ENCODE results near the gene LRRC57. TPM values are rescaled to one million over a fixed set of nuclear protein-coding genes. Genes with fewer than 3 reads are reported as not detected.

Gene LRRC57
- total and polyA plus RNA-seq, 2 donors (not counting 3 experiments of a cell fraction or from before 2014, with no cell fraction given): 13.4 to 39.2 TPM

- FAIRE-seq (peak; percentile 31), DNase-seq (ENCODE audit: low read depth, low spot score) (no peak)
- no peak overlapping the region for H2AFZ ChIP-seq (ENCODE audit: low read depth, low read length)
- H3K36me3 ChIP-seq (ENCODE audit: control insufficient read depth in 2 of 2, extremely low read depth in 1 of 2, insufficient read depth in 2 of 2, low read length in 2 of 2): peaks cover 0 to 6% of the 10 kb centered on the region in 2 experiments
- H3K9me3 ChIP-seq (replicated peaks; ENCODE audit: control insufficient read depth, insufficient read depth, low read length): no peaks in the 10 kb centered on the region
- dilution Hi-C loops (cut with MboI; ENCODE audit: extremely low pct_ligation_motif_present, low sequenced_read_pairs) (no loop called here), intact Hi-C loops (cut with micrococcal nuclease) (no loop called here)
- peaks cover 21% of the 10 kb centered on the region for H3K4me1 ChIP-seq (ENCODE audit: control insufficient read depth, extremely low read depth, insufficient read depth, low read length)
- ChIA-PET CTCF (no interaction called here), POLR2A (no interaction called here)
- BruUV-seq (replicated peaks): no TSS peak
- H3K9me1 ChIP-seq (replicated peaks; ENCODE audit: control insufficient read depth, extremely low read depth, insufficient read depth, low read length): no peaks in the 10 kb centered on the region
- H3K4me2 ChIP-seq (ENCODE audit: insufficient read depth, low read length): no peak overlapping the region
- no peak for TF ChIP-seq JUN (IDR thresholded peaks at IDR 0.05; ENCODE audit: borderline replicate concordance, insufficient read depth, insufficient read length, low read depth)
- H3K79me2 ChIP-seq (ENCODE audit: control insufficient read depth, insufficient read depth, low read length): peaks cover 78% of the 10 kb centered on the region
- no peaks in the 10 kb centered on the region for H3K27me3 ChIP-seq (ENCODE audit: control insufficient read depth in 2 of 2, insufficient read depth in 2 of 2, low read length in 2 of 2)
- no peak overlapping the region for H3K27ac ChIP-seq (ENCODE audit: insufficient read depth, low read depth, low read length)
- no peak overlapping the region for H3K4me3 ChIP-seq (replicated peaks in 1 of 3; ENCODE audit: insufficient read depth in 1 of 3, low read depth in 1 of 3, low read length in 3 of 3)
- no peak overlapping the region for H3K9ac ChIP-seq (replicated peaks; ENCODE audit: extremely low read depth, insufficient read depth, low read length)
- H4K20me1 ChIP-seq (replicated peaks; ENCODE audit: control insufficient read depth, extremely low read depth, insufficient read depth, low read length): no peaks in the 10 kb centered on the region
Measured at GRCh38 chr15:42508263-42508690, 40.3 kb downstream of the LRRC57 start.

- dilution Hi-C loops (cut with MboI; ENCODE audit: extremely low pct_ligation_motif_present, low sequenced_read_pairs) (no loop called here), intact Hi-C loops (cut with micrococcal nuclease) (no loop called here)
- H3K4me3 ChIP-seq (replicated peaks in 1 of 3; ENCODE audit: insufficient read depth in 1 of 3, low read depth in 1 of 3, low read length in 3 of 3): no peak overlapping the region
- H3K4me2 ChIP-seq (ENCODE audit: insufficient read depth, low read length): no peak overlapping the region
- FAIRE-seq (no peak), DNase-seq (ENCODE audit: low read depth, low spot score) (no peak)
- H4K20me1 ChIP-seq (replicated peaks; ENCODE audit: control insufficient read depth, extremely low read depth, insufficient read depth, low read length): no peaks in the 10 kb centered on the region
- ChIA-PET CTCF (interaction anchor here (2.1 kb wide), 1 partner anchor 12 kb away, joined by 5 read pairs; the partner anchor contains the start of gene SNAP23), POLR2A (no interaction called here)
- no peaks in the 10 kb centered on the region for H3K27me3 ChIP-seq (ENCODE audit: control insufficient read depth in 2 of 2, insufficient read depth in 2 of 2, low read length in 2 of 2)
- no peak overlapping the region for H3K27ac ChIP-seq (ENCODE audit: insufficient read depth, low read depth, low read length)
- no peak overlapping the region for H3K9ac ChIP-seq (replicated peaks; ENCODE audit: extremely low read depth, insufficient read depth, low read length)
- TF ChIP-seq POLR2A (IDR thresholded peaks at IDR 0.05; ENCODE audit: low read depth, low read length): no peak
- TF ChIP-seq FOS (IDR thresholded peaks at IDR 0.05; ENCODE audit: borderline replicate concordance, insufficient read depth, low read length): no peak
- TF ChIP-seq GATA2 (IDR thresholded peaks at IDR 0.05; ENCODE audit: insufficient read depth, insufficient read length, low read depth, low read length): no peak
- TF ChIP-seq MAX (IDR thresholded peaks at IDR 0.05; ENCODE audit: insufficient read depth, insufficient read length): no peak
- TF ChIP-seq MYC (IDR thresholded peaks at IDR 0.05; ENCODE audit: low read depth, low read length): no peak
- TF ChIP-seq POLR2AphosphoS5 (IDR thresholded peaks at IDR 0.05; ENCODE audit: insufficient read depth, low read depth, low read length): no peak
- TF ChIP-seq CTCF (IDR thresholded peaks at IDR 0.05; ENCODE audit: extremely low read depth in 1 of 2, insufficient read depth in 1 of 2, low read depth in 1 of 2, low read length in 2 of 2): no peak
- no peak for TF ChIP-seq EZH2 (IDR thresholded peaks at IDR 0.05; ENCODE audit: borderline replicate concordance, low read depth, low read length, severe bottlenecking)
- no peak for TF ChIP-seq JUN (IDR thresholded peaks at IDR 0.05; ENCODE audit: borderline replicate concordance, insufficient read depth, insufficient read length, low read depth)
- no TSS peak for BruUV-seq (replicated peaks)
- no peak overlapping the region for H2AFZ ChIP-seq (ENCODE audit: low read depth, low read length)
- peaks cover 21% of the 10 kb centered on the region for H3K4me1 ChIP-seq (ENCODE audit: control insufficient read depth, extremely low read depth, insufficient read depth, low read length)
- H3K9me3 ChIP-seq (replicated peaks; ENCODE audit: control insufficient read depth, insufficient read depth, low read length): no peaks in the 10 kb centered on the region
- peaks cover 85% of the 10 kb centered on the region for H3K79me2 ChIP-seq (ENCODE audit: control insufficient read depth, insufficient read depth, low read length)
- H3K36me3 ChIP-seq (ENCODE audit: control insufficient read depth in 2 of 2, extremely low read depth in 1 of 2, insufficient read depth in 2 of 2, low read length in 2 of 2): peaks cover 0 to 3% of the 10 kb centered on the region in 2 experiments
- no peaks in the 10 kb centered on the region for H3K9me1 ChIP-seq (replicated peaks; ENCODE audit: control insufficient read depth, extremely low read depth, insufficient read depth, low read length)
Measured at GRCh38 chr15:42507514-42507913, 41.1 kb downstream of the LRRC57 start.
